GM12878 (cell line): ENCODE results near the gene ANKRD7. TPM values are rescaled to one million over a fixed set of nuclear protein-coding genes. Genes with fewer than 3 reads are reported as not detected.

Experiments used
- BCLAF1 ChIP-seq: fragments of 450-650 bp; IDR thresholded peaks from 2 replicates; pipeline ENCODE4 v1.6.1; 2017; ENCODE audit warnings: antibody characterized with exemption, mild to moderate bottlenecking, moderate library complexity
- CHD2 ChIP-seq: IDR thresholded peaks from 2 replicates; pipeline ENCODE4 v1.6.1; 2011; ENCODE audit warnings: low read depth, low read length, improper control_type of control experiment, borderline replicate concordance
- E2F4 ChIP-seq: IDR thresholded peaks from 2 replicates; pipeline ENCODE4 v1.6.1; 2012; ENCODE audit warnings: low read depth, low read length, improper control_type of control experiment
- HSF1 ChIP-seq: fragments of 150-350 bp; IDR thresholded peaks from 2 replicates; pipeline ENCODE4 v1.6.1; 2014; ENCODE audit warnings: mild to moderate bottlenecking, low read depth, low read length
- IKZF1 ChIP-seq: fragments of 450-650 bp; conservative IDR thresholded peaks from 2 replicates; pipeline ENCODE4 v1.6.1; 2017; ENCODE audit warnings: antibody characterized with exemption, mild to moderate bottlenecking
- IKZF2 ChIP-seq, 2 experiments: fragments of 450-650 bp; IDR thresholded peaks; 2 replicates each; pipeline ENCODE4 v1.6.1; 2017; ENCODE audit warnings: mild to moderate bottlenecking in 2 of 2, moderate library complexity in 2 of 2
- JUND ChIP-seq: IDR thresholded peaks from 2 replicates; pipeline ENCODE4 v1.6.1; 2012; ENCODE audit warnings: low read depth, mild to moderate bottlenecking, low read length, improper control_type of control experiment, moderate library complexity
- MXI1 ChIP-seq: fragments of 150-350 bp; IDR thresholded peaks from 2 replicates; pipeline ENCODE4 v1.6.1; 2011; ENCODE audit warnings: low read depth, mild to moderate bottlenecking, inconsistent platforms, low read length, improper control_type of control experiment
- NBN ChIP-seq: fragments of 450-650 bp; IDR thresholded peaks from 2 replicates; pipeline ENCODE4 v1.6.1; 2016
- NR2F1 ChIP-seq: fragments of 450-650 bp; conservative IDR thresholded peaks from 2 replicates; pipeline ENCODE4 v1.6.1; 2017; ENCODE audit warnings: mild to moderate bottlenecking
- PAX5 ChIP-seq: IDR thresholded peaks from 2 replicates; pipeline ENCODE4 v1.6.1; 2011; ENCODE audit warnings: low read depth, low read length, borderline replicate concordance
- POLR2AphosphoS5 ChIP-seq: IDR thresholded peaks from 2 replicates; pipeline ENCODE4 v1.6.1; 2011; ENCODE audit warnings: mild to moderate bottlenecking, low read length, inconsistent platforms
- RB1 ChIP-seq: fragments of 450-650 bp; formaldehyde crosslinking; IDR thresholded peaks from 2 replicates; pipeline ENCODE4 v1.6.1; 2017; ENCODE audit warnings: mild to moderate bottlenecking, borderline replicate concordance
- SREBF1 ChIP-seq: IDR thresholded peaks from 2 replicates; pipeline ENCODE4 v1.6.1; 2012; ENCODE audit warnings: mild to moderate bottlenecking, low read length
- ZBTB4 ChIP-seq: fragments of 450-650 bp; formaldehyde crosslinking; IDR thresholded peaks from 2 replicates; pipeline ENCODE4 v1.4.0; 2022; ENCODE audit warnings: mild to moderate bottlenecking, moderate library complexity
- ZNF687 ChIP-seq: fragments of 450-650 bp; IDR thresholded peaks from 2 replicates; pipeline ENCODE4 v1.6.1; 2017; ENCODE audit warnings: mild to moderate bottlenecking, moderate library complexity
- polyA plus RNA-seq, 11 experiments: library from polyadenylated mRNA; depleted of rRNA in 4 of 11; unstranded in 6 of 11; stranded (reverse) in 5 of 11; fragments of >200 nt; fragmentation: Nextera tagmentation in 4 of 11; fragmentation: Illumina TruSeq in 1 of 11; extraction: Ambion mirVana in 4 of 11; extraction: Trizol in 1 of 11; gene quantifications; 1 replicate in 1 of 11; 2 replicates in 10 of 11; pipeline versions ENCODE4 v1.2.1 to v1.2.3, GENCODE V29; 2011 to 2016; ENCODE audit warnings: inconsistent platforms in 2 of 11, missing spikeins in 2 of 11, low read depth in 1 of 11
- total RNA-seq, 4 experiments: library from RNA; depleted of rRNA in 3 of 4; stranded (reverse); fragments of >200 nt in 3 of 4; fragmentation: Illumina TruSeq in 1 of 4; extraction: Trizol in 1 of 4; gene quantifications; 2 replicates each; pipeline versions ENCODE4 v1.2.1 to v1.2.3, GENCODE V29; 2013 to 2021

Gene ANKRD7
- total and polyA plus RNA-seq, 10 of the 15 experiments (the other 5 are each of a cell fraction or from before 2014, with no cell fraction given), result 0.12 to 0.46 (median 0.31) TPM; not detected in 3

GRCh38 chr7:118183786-118184564, 40.5 kb upstream of the ANKRD7 start, which contains the start of gene LSM8 (continued):
- TF ChIP-seq ZNF687 (peak; percentile 72; the same call in 1 of the 2 replicates), BCLAF1 (no peak), NR2F1 (peak; percentile 56; the same call in 1 of the 2 replicates), CHD2 (peak; percentile 98), POLR2AphosphoS5 (peak; percentile 96), JUND (no peak), NBN (peak; percentile 86), IKZF2 (IDR thresholded peaks at IDR 0.05) (peak in 1 of 2 experiments; percentile 57; a peak in 1 of 4 replicates), ZBTB4 (no peak), MXI1 (peak; percentile 87), HSF1 (0 out of 2 replicates have a peak, but pooled peaks have one; percentile 56), PAX5 (peak; percentile 65; the same call in 1 of the 2 replicates), RB1 (peak; percentile 84; the same call in 1 of the 2 replicates), SREBF1 (no peak), IKZF1 (peak; percentile 78), E2F4 (peak; percentile 72; the same call in 1 of the 2 replicates)
